GM19397 (cell line): ENCODE results near the gene VPS9D1.
A peak's percentile ranks its signal among the peaks of the same experiment; 100 is the strongest.
"Not testable (repeated sequence)": the region's sequence is repeated elsewhere in the genome, so short reads cannot be mapped to it uniquely, and the experiment has no call there.

Experiments
- ATAC-seq: cut with Tn5 transposase; IDR thresholded peaks from one replicate; pipeline ENCODE4 v1.9.1; 2021; ENCODE audit warnings: mild to moderate bottlenecking, moderate library complexity; ENCODE audit not compliant: unreplicated experiment

The VPS9D1 gene

DNA sequence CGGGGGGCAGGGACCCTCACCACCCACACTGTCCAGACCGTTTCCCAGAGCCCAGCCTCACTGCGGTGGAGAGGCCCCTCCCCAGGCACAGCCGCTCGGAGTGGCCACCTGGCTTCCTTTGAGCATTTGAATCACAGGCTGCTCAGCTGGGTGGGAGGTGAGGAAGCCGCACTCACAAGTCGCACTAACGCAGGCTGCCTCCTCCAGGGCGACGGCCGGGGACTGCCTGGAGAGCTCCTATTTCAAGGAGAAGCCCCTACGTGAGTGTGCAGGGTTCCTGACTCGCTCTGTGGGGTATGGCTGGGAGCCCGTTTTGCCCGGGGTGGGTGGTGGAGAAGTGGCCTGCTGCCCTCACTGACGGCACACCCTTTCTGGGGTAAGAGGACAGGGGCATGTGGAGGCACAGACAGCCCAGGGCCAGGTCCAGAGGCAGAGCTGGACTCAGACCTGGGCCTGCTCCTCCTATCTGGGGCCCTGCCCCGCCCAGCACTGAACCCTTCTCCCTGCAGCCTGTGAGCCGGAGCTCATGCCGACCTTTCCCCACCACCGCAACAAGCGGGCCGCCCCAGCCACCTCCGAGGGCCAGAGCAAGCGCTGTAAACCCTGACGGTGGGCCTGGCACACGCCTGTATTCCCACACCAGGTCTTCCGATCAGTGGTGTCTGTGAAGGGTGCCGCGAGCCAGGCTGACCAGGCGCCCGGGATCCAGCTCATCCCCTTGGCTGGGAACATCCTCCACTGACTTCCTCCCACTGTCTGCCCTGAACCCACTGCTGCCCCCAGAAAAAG, 25.4 kb downstream of the VPS9D1 start:
- ATAC-seq: no peak

DNA sequence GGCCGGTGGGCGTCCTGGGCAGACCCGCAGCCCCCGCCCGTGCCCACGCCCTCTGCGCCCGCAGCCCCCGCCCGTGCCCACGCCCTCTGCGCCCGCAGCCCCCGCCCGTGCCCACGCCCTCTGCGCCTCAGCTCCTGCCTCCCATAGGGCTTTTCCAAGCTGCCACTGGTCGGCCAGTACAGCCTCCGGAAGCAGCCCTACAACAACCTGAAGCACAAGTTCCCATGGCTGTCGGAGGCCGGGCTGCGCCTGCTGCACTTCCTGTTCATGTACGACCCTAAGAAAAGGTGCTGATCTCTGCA, 26.0 kb downstream of the VPS9D1 start:
- not testable (repeated sequence) for ATAC-seq

DNA sequence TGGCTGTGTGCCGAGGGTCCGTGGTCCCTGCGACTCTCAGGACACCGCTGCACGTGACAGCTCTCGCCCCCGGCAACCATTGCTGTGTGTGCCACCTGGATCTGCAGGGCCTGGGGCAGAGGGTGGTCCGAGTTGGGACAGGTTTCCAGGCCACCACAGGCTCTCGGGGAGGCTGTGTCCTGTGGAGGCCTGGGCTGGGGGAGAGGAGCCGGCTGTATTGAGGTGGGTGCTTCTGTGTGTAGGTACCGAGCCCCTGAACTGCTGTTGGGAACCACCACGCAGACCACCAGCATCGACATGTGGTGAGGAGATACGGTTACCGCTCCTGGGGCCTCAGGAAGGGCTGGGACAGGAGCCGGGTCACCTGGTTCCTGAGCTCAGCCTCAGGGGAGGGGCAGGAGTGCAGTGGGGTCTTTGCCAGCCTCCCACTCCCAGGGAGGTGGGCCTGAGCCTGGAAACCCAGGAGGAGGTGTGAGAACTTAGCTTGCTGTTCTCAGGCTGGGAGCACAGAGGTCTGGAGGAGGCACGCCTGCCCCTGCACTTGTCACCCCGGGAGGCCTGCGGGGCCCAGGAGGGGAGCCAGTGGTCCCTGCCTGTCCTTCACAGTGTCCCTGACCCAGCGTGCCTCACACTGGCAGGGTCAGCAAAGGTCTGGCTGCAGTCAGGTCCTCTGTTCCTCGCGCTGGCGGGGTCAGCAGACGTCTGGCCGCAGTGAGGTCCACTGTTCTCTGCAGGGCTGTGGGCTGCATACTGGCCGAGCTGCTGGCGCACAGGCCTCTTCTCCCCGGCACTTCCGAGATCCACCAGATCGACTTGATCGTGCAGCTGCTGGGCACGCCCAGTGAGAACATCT, 26.5 kb downstream of the VPS9D1 start:
- ATAC-seq: no peak

GRCh38 chr16:89693289-89693731, 27.4 kb downstream of the VPS9D1 start:
- ATAC-seq: no peak

GRCh38 chr16:89691986-89692569, 28.6 kb downstream of the VPS9D1 start:
- ATAC-seq: no peak

DNA sequence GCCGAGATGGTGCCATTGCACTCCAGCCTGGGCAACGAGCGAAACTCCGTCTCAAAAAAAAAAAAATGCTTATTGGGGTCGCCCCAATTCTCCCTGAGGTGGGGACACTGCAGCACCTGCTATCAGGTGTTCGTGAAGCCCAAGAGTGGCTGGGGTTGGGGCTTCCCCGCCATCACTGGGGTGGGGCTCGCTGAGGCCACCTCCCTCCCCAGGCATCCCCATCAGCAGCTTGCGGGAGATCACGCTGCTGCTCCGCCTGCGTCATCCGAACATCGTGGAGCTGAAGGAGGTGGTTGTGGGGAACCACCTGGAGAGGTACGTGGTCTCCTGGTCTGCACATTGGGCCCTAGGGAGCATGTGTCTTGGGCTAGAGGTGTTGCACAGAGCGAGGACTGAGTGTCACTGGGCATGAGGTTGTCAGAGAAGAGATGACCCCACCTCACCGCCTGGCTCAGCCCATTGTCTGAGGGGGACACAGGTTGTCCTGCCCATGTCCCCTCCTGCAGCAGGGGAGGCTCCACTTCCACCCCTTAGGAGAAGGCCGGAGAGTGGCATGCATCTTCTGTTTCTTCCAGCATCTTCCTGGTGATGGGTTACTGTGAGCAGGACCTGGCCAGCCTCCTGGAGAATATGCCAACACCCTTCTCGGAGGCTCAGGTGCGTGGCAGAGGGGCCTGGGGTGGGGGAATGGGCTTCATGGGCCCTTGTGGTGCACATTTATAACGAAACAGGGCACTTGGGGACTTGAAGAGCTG, 29.3 kb downstream of the VPS9D1 start:
- ATAC-seq: no peak

DNA sequence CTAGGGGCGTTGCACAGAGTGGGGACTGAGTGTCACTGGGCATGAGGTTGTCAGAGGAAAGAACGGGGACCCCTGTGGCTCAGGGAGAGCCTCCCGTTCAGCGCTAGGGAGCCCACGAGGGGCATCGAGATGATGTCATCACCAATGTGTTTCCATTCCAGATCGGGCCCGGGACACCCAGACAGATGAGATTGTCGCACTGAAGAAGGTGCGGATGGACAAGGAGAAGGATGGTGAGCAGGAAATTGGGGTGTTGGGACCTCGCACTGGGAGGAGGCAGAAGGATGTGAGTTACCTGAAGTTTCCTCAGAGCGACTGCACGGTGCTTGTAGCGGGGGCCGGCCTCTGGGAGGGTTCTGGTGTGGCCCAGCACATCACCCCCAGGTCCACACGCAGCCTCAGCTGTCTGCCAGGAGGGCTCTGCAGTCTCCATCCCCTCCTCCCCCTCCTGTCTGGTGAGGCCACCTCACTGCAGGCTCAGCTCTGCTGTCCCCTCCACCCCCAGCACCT, 30.3 kb downstream of the VPS9D1 start:
- no peak for ATAC-seq

DNA sequence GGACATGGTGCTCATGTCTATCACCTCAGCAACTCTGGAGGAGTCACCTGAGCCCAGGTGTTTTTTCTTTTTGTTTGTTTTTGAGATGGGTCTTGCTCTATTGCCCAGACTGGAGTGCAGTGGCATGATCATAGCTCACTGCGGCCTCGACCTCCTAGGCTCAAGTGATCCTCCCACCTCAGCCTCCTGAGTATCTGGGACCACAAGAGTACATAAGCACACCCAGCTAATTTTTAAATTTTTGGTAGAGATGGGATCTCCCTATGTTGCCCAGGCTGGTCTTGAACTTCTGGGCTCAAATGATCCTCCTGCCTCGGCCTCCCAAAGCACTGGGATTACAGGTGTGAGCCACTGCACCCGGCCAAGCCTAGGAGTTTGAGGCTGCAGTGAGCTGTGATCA, 31.1 kb downstream of the VPS9D1 start:
- not testable (repeated sequence) for ATAC-seq

GRCh38 chr16:89689142-89689541, 31.6 kb downstream of the VPS9D1 start:
- no peak for ATAC-seq

DNA sequence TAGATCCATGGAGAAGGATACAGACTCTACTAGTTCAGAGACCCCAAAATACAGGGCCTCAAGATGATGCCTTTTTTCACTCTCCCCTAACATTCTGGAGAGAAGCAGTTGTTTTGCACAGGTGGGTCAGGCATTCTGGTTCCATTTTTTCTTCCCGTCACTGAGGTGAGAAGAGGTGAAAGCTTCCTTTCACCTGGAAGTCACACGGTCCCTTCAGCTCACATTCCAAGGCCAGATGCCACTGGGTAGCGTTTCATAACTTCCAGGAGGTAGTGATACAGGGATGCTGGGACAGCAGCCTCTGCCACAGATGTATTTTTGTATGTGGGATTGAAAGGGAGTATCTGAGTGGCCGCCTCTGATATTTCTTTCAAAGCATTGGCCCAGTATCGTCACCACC, 32.3 kb downstream of the VPS9D1 start:
- no peak for ATAC-seq

DNA sequence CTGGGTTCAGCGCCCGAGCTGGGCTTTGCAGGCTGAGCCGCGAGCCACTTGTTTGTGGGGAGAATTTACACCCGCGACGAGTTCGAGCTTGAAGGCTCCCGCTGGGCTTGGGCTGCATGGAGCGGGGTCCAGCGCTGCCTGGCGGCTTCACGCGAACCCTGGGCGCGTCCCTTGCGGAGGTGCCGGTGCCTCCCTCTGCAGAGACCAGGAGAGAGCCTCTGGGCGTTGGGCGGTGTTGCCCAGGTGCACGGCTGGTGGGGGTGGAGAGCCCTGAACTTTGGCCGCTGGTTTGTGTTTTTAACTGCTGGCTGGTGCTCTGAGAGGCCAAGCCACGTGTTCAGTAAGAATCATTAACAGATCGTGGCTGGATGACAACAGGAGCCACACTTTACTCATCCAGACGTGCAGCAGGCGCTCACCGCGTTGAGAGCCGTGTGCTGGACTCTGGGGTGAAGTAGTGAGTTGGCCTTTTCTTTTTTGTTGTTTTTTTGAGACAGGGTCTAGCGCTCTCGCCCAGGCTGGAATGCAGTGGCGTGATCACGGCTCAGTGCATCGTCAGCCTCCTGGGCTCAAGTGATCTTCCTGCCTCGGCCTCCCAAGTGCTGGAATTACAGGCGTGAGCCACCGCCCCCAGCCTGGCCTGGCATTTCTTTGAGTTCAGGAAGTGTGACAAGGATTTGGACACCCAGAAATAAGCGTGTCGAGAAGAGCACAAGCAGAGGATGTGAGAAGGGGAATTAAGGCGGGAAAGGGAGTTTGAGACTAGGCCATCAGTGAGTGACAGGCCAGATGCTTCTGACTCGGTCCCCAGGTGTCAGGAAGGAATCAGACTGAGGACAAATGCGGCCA, 33.4 kb downstream of the VPS9D1 start:
- ATAC-seq: peak; percentile 55

DNA sequence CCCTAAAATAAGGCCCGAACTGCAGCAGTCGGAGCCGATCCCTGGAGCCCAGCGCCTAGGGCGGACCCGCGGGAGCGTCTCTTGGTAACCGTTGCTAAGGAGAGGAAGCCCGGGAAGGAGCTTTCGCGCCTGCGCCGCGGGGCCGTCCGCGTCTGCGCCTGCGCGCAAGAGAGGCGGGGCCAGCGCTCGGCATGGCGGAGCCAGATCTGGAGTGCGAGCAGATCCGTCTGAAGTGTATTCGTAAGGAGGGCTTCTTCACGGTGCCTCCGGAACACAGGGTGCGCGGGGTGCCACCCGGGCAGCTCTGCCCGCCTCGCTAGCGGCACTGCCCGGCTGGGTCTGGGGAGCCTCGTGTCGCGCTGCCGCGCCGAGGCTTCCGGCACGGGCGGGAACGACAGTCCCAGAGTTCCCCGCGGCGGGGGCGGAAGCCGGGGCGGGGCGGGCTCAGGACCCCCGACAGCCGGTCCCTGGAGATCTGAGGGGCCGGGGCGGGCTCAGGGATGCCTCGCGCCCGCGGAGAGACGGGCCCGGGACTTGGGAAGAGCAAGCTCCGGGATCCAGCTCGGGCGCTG, 34.1 kb downstream of the VPS9D1 start, which contains the start of gene CDK10:
Gene CDK10, plus strand, starts transcription at position 170 of the 572 bp plus-strand sequence. Its CDS starts 22 bp downstream, at position 192.
- peak; percentile 77 for ATAC-seq

DNA sequence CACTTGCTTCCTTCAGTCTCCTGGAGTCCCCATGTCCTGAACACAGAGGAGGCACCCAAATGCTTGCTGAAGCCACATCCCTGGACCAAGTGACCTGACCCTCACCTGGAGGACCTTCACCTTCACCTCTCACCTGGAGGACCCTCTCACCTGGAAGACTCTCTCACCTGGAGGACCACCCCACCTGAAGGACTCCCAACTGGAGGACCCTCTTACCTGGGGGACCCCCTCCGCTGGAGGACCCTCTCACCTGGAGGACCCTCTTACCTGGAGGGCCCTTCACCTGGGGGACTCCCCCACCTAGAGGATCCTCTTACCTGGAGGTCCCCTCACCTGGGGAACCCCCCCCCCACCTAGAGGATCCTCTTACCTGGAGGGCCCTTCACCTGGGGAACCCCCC, 34.8 kb downstream of the VPS9D1 start:
- no peak for ATAC-seq

- no peak for ATAC-seq
These were observed 42.4 kb downstream of the VPS9D1 start for GRCh38 chr16:89678258-89678657.

- no peak for ATAC-seq
These were observed 48.3 kb downstream of the VPS9D1 start for GRCh38 chr16:89672177-89672941.

DNA sequence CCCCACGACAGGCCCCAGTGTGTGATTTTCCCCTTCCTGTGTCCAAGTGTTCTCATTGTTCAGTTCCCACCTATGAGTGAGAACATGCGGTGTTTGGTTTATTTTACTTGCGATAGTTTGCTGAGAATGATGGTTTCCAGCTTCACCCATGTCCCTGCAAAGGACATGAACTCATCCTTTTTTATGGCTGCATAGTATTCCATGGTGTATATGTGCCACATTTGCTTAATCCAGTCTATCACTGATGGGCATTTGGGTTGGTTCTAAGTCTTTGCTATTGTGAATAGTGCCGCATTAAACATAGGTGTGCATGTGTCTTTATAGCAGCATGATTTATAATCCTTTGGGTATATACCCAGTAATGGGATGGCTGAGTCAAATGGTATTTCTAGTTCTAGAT, 49.1 kb downstream of the VPS9D1 start:
- not testable (repeated sequence) for ATAC-seq

DNA sequence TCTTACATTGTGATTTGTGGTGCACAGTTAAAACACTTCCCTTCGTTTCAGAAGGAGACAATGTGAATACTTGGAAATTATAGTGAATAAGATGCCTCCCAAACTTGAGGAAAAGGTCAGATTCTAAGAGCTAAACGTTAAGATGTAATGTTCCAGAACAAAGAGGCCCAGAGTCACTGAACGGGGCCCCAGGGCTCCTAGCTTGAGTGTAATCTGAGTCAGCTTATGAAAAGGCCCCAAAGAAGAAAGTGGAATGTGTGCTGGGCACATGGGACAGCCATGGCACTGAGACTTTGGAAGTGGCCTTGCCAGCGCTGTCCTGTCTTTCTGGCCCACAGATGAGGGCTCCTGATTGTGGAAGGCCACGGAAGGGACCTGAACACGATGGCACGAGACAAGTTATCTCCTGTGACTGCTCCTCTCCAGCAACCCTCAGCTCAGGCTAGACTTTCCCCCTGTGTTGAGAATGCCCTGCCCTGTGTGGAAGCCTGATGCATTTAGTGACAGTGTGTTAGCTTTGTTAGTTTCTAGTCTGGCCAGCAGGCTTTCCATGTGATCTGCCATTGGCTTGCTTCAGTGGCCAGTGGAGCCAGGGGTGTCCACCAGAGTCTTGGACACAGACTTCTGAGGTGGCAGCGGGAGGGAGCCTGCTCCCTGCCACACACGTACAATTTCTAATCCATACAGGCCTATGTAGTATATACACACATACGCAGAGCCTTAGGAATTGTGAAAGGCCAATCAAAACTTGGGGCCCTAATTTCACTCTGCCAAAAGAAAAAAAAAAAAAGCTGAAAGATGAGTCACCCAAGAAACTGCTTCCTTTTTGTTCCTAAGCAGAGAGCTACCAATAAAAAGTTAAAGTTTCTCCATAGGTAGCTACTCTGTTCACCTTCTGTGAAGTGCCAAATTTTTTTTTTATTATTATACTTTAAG, 49.9 kb downstream of the VPS9D1 start:
- no peak for ATAC-seq

- ATAC-seq: no peak
These were observed 50.9 kb downstream of the VPS9D1 start for GRCh38 chr16:89669755-89670154.
